H9 (cell line): ENCODE data around the gene SETD3. TPM values are rescaled to one million over a fixed set of nuclear protein-coding genes. Genes with fewer than 3 reads are reported as not detected.

Experiments
- DNase-seq: peaks from one replicate; pipeline ENCODE4 v3.0.0-alpha.2; 2017
- H2AFZ ChIP-seq: one replicate; pipeline ENCODE4 v1.6.1; 2013; ENCODE audit warnings: mild to moderate bottlenecking, low read length, control low read depth, moderate library complexity
- H2AK5ac ChIP-seq: 2 replicates; pipeline ENCODE4 v1.6.1; 2013; ENCODE audit warnings: low read length, control low read depth, mixed read lengths; ENCODE audit not compliant: insufficient read length
- H2BK120ac ChIP-seq: one replicate; pipeline ENCODE4 v1.6.1; 2013; ENCODE audit warnings: low read depth, mild to moderate bottlenecking, low read length, control low read depth, inconsistent platforms; ENCODE audit not compliant: poor library complexity, severe bottlenecking
- H2BK12ac ChIP-seq: 2 replicates; pipeline ENCODE4 v1.6.1; 2013; ENCODE audit warnings: low read length, control low read depth, mixed read lengths, low read depth; ENCODE audit not compliant: insufficient read length
- H2BK15ac ChIP-seq: 2 replicates; pipeline ENCODE4 v1.6.1; 2013; ENCODE audit warnings: low read depth, low read length, control low read depth
- H2BK20ac ChIP-seq: one replicate; pipeline ENCODE4 v1.6.1; 2013; ENCODE audit warnings: low read depth, mild to moderate bottlenecking, low read length, control low read depth, inconsistent platforms; ENCODE audit not compliant: poor library complexity, severe bottlenecking
- H2BK5ac ChIP-seq: 2 replicates; pipeline ENCODE4 v1.6.1; 2013; ENCODE audit warnings: low read length, control low read depth, mixed read lengths; ENCODE audit not compliant: insufficient read length
- H3K14ac ChIP-seq: 2 replicates; pipeline ENCODE4 v1.6.1; 2013; ENCODE audit warnings: low read length, control low read depth; ENCODE audit not compliant: insufficient read depth
- H3K18ac ChIP-seq: 2 replicates; pipeline ENCODE4 v1.6.1; 2013; ENCODE audit warnings: low read depth, mild to moderate bottlenecking, mixed read lengths, low read length, control low read depth; ENCODE audit not compliant: insufficient read length
- H3K23ac ChIP-seq: 2 replicates; pipeline ENCODE4 v1.6.1; 2013; ENCODE audit warnings: low read length, control low read depth, mixed read lengths, low read depth; ENCODE audit not compliant: insufficient read length
- H3K23me2 ChIP-seq: 2 replicates; pipeline ENCODE4 v1.6.1; 2013; ENCODE audit warnings: low read depth, mild to moderate bottlenecking, mixed read lengths, low read length, control low read depth; ENCODE audit not compliant: insufficient read length, poor library complexity, severe bottlenecking
- H3K27ac ChIP-seq: 2 replicates; pipeline ENCODE4 v1.5.1; 2013; ENCODE audit warnings: low read length, control low read depth, mixed read lengths, low read depth; ENCODE audit not compliant: insufficient read length
- H3K27me3 ChIP-seq: 2 replicates; pipeline ENCODE4 v1.6.1; 2013; ENCODE audit warnings: low read length, control low read depth, inconsistent platforms; ENCODE audit not compliant: insufficient read depth
- H3K4ac ChIP-seq: 2 replicates; pipeline ENCODE4 v1.6.1; 2013; ENCODE audit warnings: low read depth, mild to moderate bottlenecking, control low read depth, inconsistent platforms, low read length, moderate library complexity
- H3K4me1 ChIP-seq: 2 replicates; pipeline ENCODE4 v1.6.1; 2013; ENCODE audit warnings: low read length, control low read depth, inconsistent platforms; ENCODE audit not compliant: insufficient read depth
- H3K4me2 ChIP-seq: 2 replicates; pipeline ENCODE4 v1.6.1; 2013; ENCODE audit warnings: low read length, control low read depth, mixed read lengths; ENCODE audit not compliant: insufficient read length, insufficient read depth
- H3K56ac ChIP-seq: 2 replicates; pipeline ENCODE4 v1.6.1; 2013; ENCODE audit warnings: low read depth, mild to moderate bottlenecking, mixed read lengths, low read length, control low read depth; ENCODE audit not compliant: insufficient read length
- H3K79me1 ChIP-seq: 2 replicates; pipeline ENCODE4 v1.6.1; 2013; ENCODE audit warnings: low read depth, mild to moderate bottlenecking, moderate library complexity, low read length, control low read depth, inconsistent platforms; ENCODE audit not compliant: insufficient read depth, poor library complexity, severe bottlenecking
- H3K79me2 ChIP-seq: 2 replicates; pipeline ENCODE4 v1.6.1; 2013; ENCODE audit warnings: low read length, control low read depth, inconsistent platforms; ENCODE audit not compliant: insufficient read depth
- H3K9ac ChIP-seq: 2 replicates; pipeline ENCODE4 v1.6.1; 2013; ENCODE audit warnings: low read length, control low read depth, mixed read lengths; ENCODE audit not compliant: insufficient read length; ENCODE audit errors: extremely low read depth
- H3K9me3 ChIP-seq: one replicate; pipeline ENCODE4 v1.6.1; 2013; ENCODE audit warnings: low read depth, low read length, inconsistent platforms; ENCODE audit not compliant: control insufficient read depth
- H3T11ph ChIP-seq: one replicate; pipeline ENCODE4 v1.6.1; 2013; ENCODE audit warnings: mild to moderate bottlenecking, low read length, control low read depth, inconsistent platforms
- H4K20me1 ChIP-seq: one replicate; pipeline ENCODE4 v1.6.1; 2013; ENCODE audit not compliant: control insufficient read depth, insufficient read length, insufficient read depth
- H4K5ac ChIP-seq: 2 replicates; pipeline ENCODE4 v1.6.1; 2013; ENCODE audit warnings: low read depth, mild to moderate bottlenecking, mixed read lengths, low read length, control low read depth; ENCODE audit not compliant: insufficient read length
- H4K8ac ChIP-seq: replicated peaks from 2 replicates; pipeline ENCODE4 v1.6.1; 2013; ENCODE audit warnings: low read length, control low read depth, mixed read lengths, low read depth; ENCODE audit not compliant: insufficient read length
- H4K91ac ChIP-seq: 2 replicates; pipeline ENCODE4 v1.6.1; 2013; ENCODE audit warnings: low read depth, mild to moderate bottlenecking, moderate library complexity, mixed read lengths, low read length, control low read depth; ENCODE audit not compliant: insufficient read length
- H3K27ac Mint-ChIP-seq, 3 experiments: 2 replicates in 2 of 3; 3 replicates in 1 of 3; pipeline ENCODE4 v1.8.0; 2020 to 2021; ENCODE audit warnings: mixed read lengths in 3 of 3, mild to moderate bottlenecking in 1 of 3, moderate library complexity in 1 of 3
- H3K27me3 Mint-ChIP-seq: 2 replicates; pipeline ENCODE4 v1.8.0; 2021; ENCODE audit warnings: low read depth, mild to moderate bottlenecking, moderate library complexity, mixed read lengths
- H3K36me3 Mint-ChIP-seq, 3 experiments: 2 replicates in 2 of 3; 3 replicates in 1 of 3; pipeline ENCODE4 v1.8.0; 2020 to 2021; ENCODE audit warnings: low read depth in 3 of 3, mixed read lengths in 3 of 3; ENCODE audit not compliant: insufficient read depth in 1 of 3
- H3K4me1 Mint-ChIP-seq, 2 experiments: 2 replicates each; pipeline ENCODE4 v1.8.0; 2020; ENCODE audit warnings: mixed read lengths in 2 of 2
- H3K4me3 Mint-ChIP-seq, 2 experiments: 2 replicates in 1 of 2; 3 replicates in 1 of 2; pipeline ENCODE4 v1.8.0; 2020 to 2021; ENCODE audit warnings: mild to moderate bottlenecking in 2 of 2, mixed read lengths in 2 of 2, moderate library complexity in 1 of 2
- H3K9me3 Mint-ChIP-seq, 2 experiments: 2 replicates in 1 of 2; 3 replicates in 1 of 2; pipeline ENCODE4 v1.8.0; 2020; ENCODE audit warnings: mild to moderate bottlenecking in 2 of 2, mixed read lengths in 2 of 2, moderate library complexity in 1 of 2
- WGBS: extraction: QIAGEN DNeasy Blood & Tissue Kit; methylation state at CpG from one replicate; pipeline ENCODE4 v1.1.7; 2013; ENCODE audit warnings: missing lambda C conversion rate, low lambda C conversion rate, mixed read lengths; ENCODE audit not compliant: insufficient read length; ENCODE audit errors: extremely low coverage; 5-methylcytosine and 5-hydroxymethylcytosine counted together
- total RNA-seq: library from RNA; stranded (reverse); gene quantifications from 2 replicates; pipeline ENCODE4 v1.2.1, GENCODE V29; 2021
- TF ChIP-seq, protein P1 (sequence below): fragments of 200-600 bp; sonication (generic); conservative IDR thresholded peaks from 3 replicates; pipeline ENCODE4 v1.8.0; 2021; ENCODE audit warnings: antibody characterized with exemption, mild to moderate bottlenecking

The SETD3 gene
- total RNA-seq, 1 experiment from 2014 or later: 56.7 TPM

DNA sequence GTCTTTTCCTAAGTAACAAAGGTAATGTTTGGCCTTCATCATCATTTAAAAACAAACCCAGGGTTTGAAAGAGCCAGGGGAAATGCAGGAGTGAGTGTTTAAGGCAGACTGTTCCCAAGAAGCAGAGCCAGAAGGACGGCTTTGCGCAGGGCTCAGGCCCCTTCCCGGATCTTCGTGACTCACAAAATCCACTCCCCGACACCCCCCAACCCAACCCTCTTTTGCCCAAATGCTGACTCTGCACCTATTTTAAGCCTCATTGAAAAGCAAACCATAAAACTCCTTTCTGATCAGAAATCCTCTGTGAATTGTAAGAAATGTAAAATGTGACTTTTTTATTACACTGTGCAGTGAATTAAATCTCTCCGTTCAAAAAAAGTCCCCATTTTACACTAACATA lies 67.5 kb downstream of the SETD3 start:
- no peak overlapping the region for H3K4me2 ChIP-seq
- H3K27ac ChIP-seq: peak overlapping the region; percentile 58
- H3K23ac ChIP-seq: no peak overlapping the region
- no peaks in the 10 kb centered on the region for H3K9me3 ChIP-seq
- H3T11ph ChIP-seq: no peak overlapping the region
- no peak for DNase-seq
- no peak overlapping the region for H2BK5ac ChIP-seq
- Mint-ChIP-seq H3K4me3 (peak overlapping the region in 1 of 2 experiments; percentile 18; a peak in 3 of 5 replicates), H3K9me3 (no peaks in the 10 kb centered on the region), H3K4me1 (peaks cover 70% of the 10 kb centered on the region in 2 experiments), H3K27me3 (no peaks in the 10 kb centered on the region), H3K27ac (peak overlapping the region; percentile 78 to 92 (median 90)), H3K36me3 (peaks cover 0 to 2% (median 0%) of the 10 kb centered on the region in 3 experiments; a peak in 2 of 7 replicates)
- no peak overlapping the region for H3K4ac ChIP-seq
- peaks cover 16% of the 10 kb centered on the region; the same call in 1 of the 2 replicates for H3K4me1 ChIP-seq
- H4K8ac ChIP-seq: no peak overlapping the region
- H3K23me2 ChIP-seq: no peaks in the 10 kb centered on the region
- no peaks in the 10 kb centered on the region for H3K27me3 ChIP-seq
- H3K9ac ChIP-seq: no peak overlapping the region
- H4K5ac ChIP-seq: no peak overlapping the region
- H2AK5ac ChIP-seq: no peak overlapping the region
- H3K79me1 ChIP-seq: no peaks in the 10 kb centered on the region
- no CpG with 5 or more reads among the region's 6 CpGs for WGBS
- no peak overlapping the region for H4K91ac ChIP-seq
- H4K20me1 ChIP-seq: no peaks in the 10 kb centered on the region
- H3K79me2 ChIP-seq: no peaks in the 10 kb centered on the region
- H3K18ac ChIP-seq: no peak overlapping the region
- H3K14ac ChIP-seq: no peak overlapping the region
- H2BK12ac ChIP-seq: no peak overlapping the region
- H2AFZ ChIP-seq: no peak overlapping the region
- no peak overlapping the region for H2BK120ac ChIP-seq
- no peak overlapping the region for H2BK15ac ChIP-seq
- H2BK20ac ChIP-seq: no peak overlapping the region
- no peak overlapping the region for H3K56ac ChIP-seq
- TF ChIP-seq, protein P1, sequence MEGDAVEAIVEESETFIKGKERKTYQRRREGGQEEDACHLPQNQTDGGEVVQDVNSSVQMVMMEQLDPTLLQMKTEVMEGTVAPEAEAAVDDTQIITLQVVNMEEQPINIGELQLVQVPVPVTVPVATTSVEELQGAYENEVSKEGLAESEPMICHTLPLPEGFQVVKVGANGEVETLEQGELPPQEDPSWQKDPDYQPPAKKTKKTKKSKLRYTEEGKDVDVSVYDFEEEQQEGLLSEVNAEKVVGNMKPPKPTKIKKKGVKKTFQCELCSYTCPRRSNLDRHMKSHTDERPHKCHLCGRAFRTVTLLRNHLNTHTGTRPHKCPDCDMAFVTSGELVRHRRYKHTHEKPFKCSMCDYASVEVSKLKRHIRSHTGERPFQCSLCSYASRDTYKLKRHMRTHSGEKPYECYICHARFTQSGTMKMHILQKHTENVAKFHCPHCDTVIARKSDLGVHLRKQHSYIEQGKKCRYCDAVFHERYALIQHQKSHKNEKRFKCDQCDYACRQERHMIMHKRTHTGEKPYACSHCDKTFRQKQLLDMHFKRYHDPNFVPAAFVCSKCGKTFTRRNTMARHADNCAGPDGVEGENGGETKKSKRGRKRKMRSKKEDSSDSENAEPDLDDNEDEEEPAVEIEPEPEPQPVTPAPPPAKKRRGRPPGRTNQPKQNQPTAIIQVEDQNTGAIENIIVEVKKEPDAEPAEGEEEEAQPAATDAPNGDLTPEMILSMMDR: no peak
